ENCODE data around the gene KRTAP10-6.

DNA sequence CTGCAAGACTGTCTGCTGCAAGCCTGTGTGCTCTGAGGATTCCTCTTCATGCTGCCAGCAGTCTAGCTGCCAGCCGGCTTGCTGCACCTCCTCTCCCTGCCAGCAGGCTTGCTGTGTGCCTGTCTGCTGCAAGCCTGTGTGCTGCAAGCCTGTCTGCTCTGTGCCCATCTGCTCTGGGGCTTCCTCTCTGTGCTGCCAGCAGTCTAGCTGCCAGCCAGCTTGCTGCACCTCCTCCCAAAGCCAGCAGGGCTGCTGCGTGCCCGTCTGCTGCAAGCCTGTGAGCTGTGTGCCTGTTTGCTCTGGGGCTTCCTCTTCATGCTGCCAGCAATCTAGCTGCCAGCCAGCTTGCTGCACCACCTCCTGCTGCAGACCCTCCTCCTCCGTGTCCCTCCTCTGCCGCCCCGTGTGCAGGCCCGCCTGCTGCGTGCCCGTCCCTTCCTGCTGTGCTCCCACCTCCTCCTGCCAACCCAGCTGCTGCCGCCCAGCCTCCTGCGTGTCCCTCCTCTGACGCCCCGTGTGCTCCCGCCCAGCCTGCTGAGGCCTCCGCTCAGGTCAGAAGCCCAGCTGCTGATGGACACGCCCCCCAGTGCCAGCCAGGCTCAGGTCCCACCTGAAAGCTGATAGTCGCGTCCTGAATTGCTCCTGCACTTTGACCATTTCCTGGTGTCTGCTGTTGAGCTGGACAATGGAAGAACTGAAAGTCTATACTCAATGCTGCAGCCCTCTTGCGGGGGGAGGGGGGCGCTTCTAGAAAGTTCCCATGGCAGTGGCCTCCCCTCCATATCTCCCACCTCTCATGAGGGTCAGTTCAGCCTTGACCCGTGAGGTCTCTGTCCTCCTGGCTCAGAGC, 17.6 kb downstream of the KRTAP10-6 start:
- TF ChIP-seq, protein P1, sequence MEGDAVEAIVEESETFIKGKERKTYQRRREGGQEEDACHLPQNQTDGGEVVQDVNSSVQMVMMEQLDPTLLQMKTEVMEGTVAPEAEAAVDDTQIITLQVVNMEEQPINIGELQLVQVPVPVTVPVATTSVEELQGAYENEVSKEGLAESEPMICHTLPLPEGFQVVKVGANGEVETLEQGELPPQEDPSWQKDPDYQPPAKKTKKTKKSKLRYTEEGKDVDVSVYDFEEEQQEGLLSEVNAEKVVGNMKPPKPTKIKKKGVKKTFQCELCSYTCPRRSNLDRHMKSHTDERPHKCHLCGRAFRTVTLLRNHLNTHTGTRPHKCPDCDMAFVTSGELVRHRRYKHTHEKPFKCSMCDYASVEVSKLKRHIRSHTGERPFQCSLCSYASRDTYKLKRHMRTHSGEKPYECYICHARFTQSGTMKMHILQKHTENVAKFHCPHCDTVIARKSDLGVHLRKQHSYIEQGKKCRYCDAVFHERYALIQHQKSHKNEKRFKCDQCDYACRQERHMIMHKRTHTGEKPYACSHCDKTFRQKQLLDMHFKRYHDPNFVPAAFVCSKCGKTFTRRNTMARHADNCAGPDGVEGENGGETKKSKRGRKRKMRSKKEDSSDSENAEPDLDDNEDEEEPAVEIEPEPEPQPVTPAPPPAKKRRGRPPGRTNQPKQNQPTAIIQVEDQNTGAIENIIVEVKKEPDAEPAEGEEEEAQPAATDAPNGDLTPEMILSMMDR (IDR thresholded peaks at IDR 0.05) = no peak
- no peak for TF ChIP-seq EZH2 (IDR thresholded peaks at IDR 0.05; ENCODE audit: borderline replicate concordance, insufficient read depth, low read depth, low read length, poor library complexity, severe bottlenecking)

Measured in B cell (primary cell).